ENCODE measurements around the gene TRIM62.
"Not testable (repeated sequence)": the region's sequence is repeated elsewhere in the genome, so short reads cannot be mapped to it uniquely, and the experiment has no call there.

TRIM62 gene

GRCh38 chr1:33158366-33158765 lies 23.5 kb downstream of the TRIM62 start:
- DNase-seq, result no peak

GRCh38 chr1:33157131-33157530 lies 24.7 kb downstream of the TRIM62 start:
- DNase-seq, result no peak

- DNase-seq, result no peak
Observed at GRCh38 chr1:33155877-33156538, 25.8 kb downstream of the TRIM62 start.

GRCh38 chr1:33153650-33154049 lies 28.2 kb downstream of the TRIM62 start:
- no peak for DNase-seq

GRCh38 chr1:33152685-33153432 lies 29.0 kb downstream of the TRIM62 start:
- peak; percentile 87 to 98 for DNase-seq

- DNase-seq, result no peak
Observed at GRCh38 chr1:33151116-33151515, 30.7 kb downstream of the TRIM62 start.

GRCh38 chr1:33150522-33150921 lies 31.3 kb downstream of the TRIM62 start:
- DNase-seq, result no peak

GRCh38 chr1:33149453-33150190 lies 32.2 kb downstream of the TRIM62 start:
- no peak for DNase-seq

GRCh38 chr1:33148615-33149014 lies 33.2 kb downstream of the TRIM62 start:
- no peak for DNase-seq

GRCh38 chr1:33147997-33148314 lies 33.9 kb downstream of the TRIM62 start:
- no peak for DNase-seq

- no peak for DNase-seq
Observed at GRCh38 chr1:33147275-33147996, 34.4 kb downstream of the TRIM62 start.

- DNase-seq, result peak; percentile 36 to 78
Observed at GRCh38 chr1:33146003-33146402, 35.8 kb downstream of the TRIM62 start.

GRCh38 chr1:33143698-33144097 lies 38.1 kb downstream of the TRIM62 start:
- DNase-seq, result no peak

GRCh38 chr1:33143176-33143575 lies 38.7 kb downstream of the TRIM62 start:
- no peak for DNase-seq

- no peak for DNase-seq
Observed at GRCh38 chr1:33142483-33143064, 39.3 kb downstream of the TRIM62 start.

GRCh38 chr1:33141781-33142180 lies 40.1 kb downstream of the TRIM62 start:
- no peak for DNase-seq

- DNase-seq, result no peak
Observed at GRCh38 chr1:33141216-33141615, 40.6 kb downstream of the TRIM62 start.

GRCh38 chr1:33140153-33141149 lies 41.4 kb downstream of the TRIM62 start:
- peak in 1 of 2 experiments; percentile 31 for DNase-seq

GRCh38 chr1:33137800-33138199 lies 44.0 kb downstream of the TRIM62 start:
- peak in 1 of 2 experiments; percentile 48 for DNase-seq

- not testable (repeated sequence) for DNase-seq
Observed at GRCh38 chr1:33136041-33136440, 45.8 kb downstream of the TRIM62 start.

GRCh38 chr1:33133478-33134105 lies 48.3 kb downstream of the TRIM62 start:
- DNase-seq, result peak in 1 of 2 experiments; percentile 55

Data from NCI-H446 (cell line).